SIG-M5 (cell line): ENCODE data around the gene GPR108.
"Not testable (repeated sequence)": the region's sequence is repeated elsewhere in the genome, so short reads cannot be mapped to it uniquely, and the experiment has no call there.

Source experiments
- DNase-seq: peaks from one replicate; lab custom pipeline; 2025; lab: John Stamatoyannopoulos, UW

Gene GPR108

DNA sequence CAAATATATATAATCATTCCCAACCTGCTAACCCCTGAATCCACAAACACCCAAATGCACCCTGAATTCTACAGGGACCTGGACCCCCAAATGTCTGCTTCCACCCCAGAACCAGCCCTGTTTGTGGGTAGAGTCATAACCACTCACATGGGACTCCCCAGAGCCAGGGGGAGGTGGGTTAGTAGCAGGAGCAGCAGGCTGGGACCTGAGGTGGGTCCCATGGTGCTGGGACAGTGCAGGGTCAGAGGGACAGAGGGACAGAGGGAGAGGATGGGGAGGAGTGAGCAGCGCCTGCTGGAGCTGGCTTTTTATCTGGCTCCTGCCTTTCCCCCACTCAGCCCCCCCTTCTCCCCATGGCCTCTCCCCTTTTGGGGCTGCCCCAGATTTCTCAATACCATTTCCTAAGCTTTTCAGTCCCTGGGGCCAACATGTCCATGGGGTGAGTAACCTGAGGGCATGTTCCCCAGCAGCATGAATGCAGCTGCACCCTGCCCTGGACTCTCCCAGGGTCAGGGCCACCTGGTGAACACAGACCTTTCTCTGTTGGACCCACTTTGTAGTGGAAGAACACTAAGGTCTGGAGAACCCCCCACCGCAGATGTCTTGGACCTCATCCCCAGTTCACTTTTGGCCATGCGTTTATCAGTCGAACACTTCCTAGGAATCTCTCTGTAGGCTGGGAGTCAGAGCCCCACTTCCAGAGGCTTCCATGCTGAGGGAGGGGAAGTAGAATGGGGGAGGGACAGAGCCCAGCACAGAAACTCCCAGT lies 16.8 kb downstream of the GPR108 start, which contains the start of gene C3:
C3 (minus strand) TSS at position 282 of the 769 bp plus-strand sequence; CDS start at position 221, 61 bp downstream.
- no peak for DNase-seq

GRCh38 chr19:6719992-6720368 lies 17.4 kb downstream of the GPR108 start:
- DNase-seq: no peak

- no peak for DNase-seq
These were observed 17.9 kb downstream of the GPR108 start for GRCh38 chr19:6719540-6719861.

DNA sequence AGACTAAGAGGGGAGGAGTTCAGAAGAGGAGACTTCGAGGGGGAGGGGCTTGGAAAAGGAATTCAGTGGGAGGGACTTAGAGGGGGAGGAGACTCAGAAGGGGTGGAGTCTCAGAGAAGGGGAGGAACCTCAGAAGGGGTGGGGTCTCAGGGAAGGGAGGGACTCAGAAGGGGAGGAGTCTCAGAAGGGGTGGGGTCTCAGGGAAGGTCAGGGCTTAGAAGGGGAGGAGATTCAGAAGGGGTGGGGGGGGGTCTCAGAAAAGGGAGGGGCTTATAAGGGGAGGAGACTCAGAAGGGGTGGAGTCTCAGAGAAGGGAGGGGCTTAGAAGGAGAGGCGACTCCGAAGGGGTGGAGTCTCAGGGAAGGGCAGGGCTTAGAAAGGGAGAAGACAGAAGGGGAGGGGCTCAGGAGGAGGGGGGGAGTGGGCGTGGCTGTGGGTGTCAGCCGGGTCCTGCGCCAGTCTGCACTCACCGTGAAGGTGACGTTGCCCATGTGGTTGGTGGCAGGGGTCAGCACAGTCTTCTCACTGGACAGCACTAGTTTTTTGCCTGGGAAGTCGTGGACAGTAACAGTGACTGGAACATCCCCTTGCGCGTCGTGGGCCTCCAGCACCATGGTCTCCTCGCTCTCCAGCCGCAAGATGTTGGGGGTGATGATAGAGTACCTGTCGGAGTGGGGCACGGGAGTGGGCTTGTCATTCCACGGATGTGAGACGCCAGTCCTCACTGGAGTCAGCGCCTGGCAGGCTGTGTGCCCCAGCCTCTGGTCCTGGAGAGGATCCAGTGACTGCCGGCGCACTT lies 18.4 kb downstream of the GPR108 start:
- no peak for DNase-seq

DNA sequence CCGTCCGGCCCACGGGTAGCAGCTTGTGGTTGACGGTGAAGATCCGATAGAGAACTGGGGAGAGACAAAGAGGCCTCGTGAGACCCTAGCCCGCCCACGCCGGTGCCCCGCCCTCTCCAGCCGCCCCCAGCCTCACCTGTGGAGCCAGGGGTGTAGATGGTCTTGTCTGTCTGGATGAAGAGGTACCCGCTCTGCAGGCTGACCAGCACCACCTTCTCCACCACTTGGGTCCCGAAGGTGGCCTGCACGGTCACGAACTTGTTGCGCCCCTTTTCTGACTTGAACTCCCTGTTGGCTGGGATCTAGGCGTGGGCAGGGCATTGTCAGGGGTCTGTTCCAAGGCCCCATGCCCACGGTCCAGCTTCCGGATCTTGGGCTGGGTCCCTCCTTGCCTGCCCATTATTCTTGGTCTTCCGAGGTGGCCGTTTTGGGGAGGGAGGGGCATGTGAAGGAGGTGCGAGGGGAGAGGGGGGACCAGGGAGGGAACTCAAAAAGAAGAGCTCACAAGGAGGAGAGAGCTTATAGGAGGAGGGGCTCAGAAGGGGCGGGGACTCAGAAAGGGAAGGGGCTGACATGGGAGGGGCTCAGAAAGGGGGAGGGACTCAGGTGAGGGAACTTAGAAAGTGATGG lies 19.2 kb downstream of the GPR108 start:
- DNase-seq: no peak

DNA sequence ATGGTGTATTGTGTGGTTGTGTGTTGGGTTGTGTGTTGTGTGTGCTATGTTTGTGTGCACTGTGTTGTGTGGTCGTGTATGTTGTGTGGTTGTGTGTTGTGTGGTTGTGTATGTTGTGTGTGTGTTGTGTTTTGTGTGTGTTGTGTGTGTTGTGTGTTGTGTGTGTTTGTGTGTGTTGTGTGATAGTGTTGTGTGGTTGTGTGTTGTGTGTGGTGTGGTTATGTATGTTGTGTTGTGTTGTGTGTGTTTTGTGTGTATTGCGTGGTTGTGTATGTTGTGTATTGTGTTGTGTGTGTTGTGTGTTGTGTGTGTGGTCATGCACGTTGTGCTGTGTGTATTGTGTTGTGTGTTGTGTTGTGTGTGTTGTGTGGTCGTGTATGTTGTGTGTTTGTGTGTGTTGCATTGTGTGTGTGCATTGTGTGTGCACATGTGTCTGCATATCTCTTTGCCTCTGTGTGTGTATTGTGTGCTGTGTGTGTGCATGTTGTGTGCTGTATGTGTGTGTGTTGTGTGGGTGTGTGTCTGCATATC lies 19.9 kb downstream of the GPR108 start:
- DNase-seq: no peak

- DNase-seq: no peak
These were observed 20.3 kb downstream of the GPR108 start for GRCh38 chr19:6717036-6717435.

DNA sequence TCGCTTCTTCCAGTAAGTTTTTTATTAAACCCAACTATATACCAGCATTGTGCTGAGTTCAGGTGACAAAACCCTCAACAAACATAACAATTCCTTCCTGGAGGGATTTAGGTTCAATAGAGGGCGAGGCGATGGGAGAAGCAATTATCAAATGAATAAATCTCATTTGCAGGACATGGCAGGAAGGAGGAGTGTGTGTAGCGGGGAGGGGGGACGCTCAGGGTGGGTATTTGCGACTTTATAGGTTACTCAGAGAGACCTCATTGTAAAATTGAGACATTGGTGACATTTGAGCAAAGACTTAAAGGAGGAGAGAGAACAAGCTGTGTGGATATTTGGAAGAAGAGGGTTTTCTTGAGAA lies 20.8 kb downstream of the GPR108 start:
- no peak for DNase-seq

GRCh38 chr19:6714749-6715555 lies 22.4 kb downstream of the GPR108 start:
- no peak for DNase-seq

DNA sequence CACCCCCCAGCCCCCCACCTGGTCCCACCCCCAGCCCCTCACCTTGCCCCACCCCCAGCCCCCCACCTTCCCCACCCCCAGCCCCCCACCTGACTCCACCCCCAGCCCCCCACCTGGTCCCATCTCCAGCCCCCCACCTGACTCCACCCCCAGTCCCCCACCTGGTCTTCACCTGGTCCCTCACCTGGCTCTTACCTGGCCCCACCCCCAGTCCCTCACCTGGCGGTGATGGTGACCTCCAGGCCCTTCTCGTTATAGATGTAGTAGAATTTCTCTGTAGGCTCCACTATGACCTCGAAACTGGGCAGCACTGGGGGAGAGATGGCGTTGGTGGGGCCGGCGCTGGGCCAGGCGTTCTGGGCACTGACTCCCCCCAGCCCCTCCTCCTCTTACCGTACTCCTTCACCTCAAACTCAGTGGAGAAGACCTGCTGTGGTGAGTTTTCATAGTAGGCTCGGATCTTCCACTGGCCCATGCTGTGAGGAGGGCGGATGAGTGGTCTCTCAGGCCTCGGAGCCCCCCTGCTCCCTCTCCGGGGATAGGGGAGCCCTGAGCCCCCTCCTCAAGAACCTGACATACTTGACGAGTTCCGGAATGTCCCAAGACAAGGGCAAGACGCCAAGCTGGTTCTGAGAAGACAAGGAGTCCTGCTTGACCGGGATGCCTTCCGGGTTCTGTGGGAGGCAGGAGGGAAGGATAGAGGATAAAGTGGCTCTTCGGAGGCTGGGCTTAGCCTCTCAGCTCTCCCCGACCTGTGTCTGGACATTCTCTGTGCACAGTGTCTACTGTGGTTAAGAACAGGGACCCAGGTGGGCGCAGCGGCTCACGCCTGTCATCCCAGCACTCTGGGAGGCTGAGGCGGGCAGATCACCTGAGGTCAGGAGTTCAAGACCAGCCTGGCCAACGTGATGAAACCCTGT lies 23.3 kb downstream of the GPR108 start:
- DNase-seq: no peak

- no peak for DNase-seq
These were observed 24.4 kb downstream of the GPR108 start for GRCh38 chr19:6712692-6713670.

DNA sequence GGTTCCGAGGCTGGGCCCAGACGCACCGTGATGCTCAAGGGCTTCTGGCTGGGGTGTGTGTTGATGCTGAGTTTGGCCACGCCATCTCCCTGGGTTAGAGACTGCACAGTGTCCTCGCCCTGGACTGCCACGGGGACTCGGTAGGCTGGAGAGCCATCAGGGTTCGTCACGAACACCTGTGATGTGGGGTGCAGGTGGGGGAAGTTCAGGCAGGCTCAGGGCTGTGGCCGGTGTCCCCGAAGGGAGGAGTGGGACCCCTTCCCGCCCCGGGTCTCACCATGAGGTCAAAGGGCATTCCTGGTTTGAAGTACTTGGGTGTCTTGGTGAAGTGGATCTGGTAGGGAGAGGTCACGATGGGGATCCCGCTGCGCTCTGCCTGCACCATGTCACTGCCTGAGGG lies 25.1 kb downstream of the GPR108 start:
- DNase-seq: no peak

- no peak for DNase-seq
These were observed 25.8 kb downstream of the GPR108 start for GRCh38 chr19:6711605-6712004.

DNA sequence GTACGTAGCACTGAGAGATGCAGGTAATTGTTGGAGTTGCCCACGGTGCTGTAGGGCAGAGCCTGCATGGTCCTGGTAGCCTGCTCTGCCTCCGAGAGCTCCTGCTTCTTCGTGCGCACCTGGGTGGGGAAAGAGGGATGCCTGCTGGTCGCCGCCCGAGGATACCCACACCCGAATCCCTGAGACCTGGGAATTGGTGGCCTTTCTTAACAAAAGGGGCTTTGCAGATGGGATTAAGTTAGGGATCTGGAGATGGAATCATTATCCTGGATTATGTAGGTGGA lies 26.4 kb downstream of the GPR108 start:
- DNase-seq: no peak

- no peak for DNase-seq
These were observed 26.9 kb downstream of the GPR108 start for GRCh38 chr19:6710273-6711077.

DNA sequence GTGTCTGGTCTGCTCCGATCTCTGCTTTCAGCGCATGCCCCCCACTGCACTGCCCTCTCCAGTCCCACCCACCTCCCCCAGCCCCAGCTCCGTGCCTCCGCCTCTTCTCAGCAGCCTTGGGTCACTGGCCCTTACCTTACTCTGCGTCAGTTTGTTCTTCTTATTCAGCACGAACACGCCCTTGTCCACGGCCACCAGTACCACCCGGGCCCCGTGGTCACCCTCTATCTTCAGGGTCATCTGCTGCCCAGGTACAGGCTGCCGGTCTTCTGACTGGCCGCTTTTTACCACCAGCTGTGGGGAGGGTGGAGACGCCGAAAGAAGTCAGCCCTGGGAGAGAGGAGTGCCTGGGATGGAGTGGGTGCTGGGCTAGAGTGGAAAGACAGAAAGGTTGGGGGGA lies 27.8 kb downstream of the GPR108 start:
- no peak for DNase-seq

DNA sequence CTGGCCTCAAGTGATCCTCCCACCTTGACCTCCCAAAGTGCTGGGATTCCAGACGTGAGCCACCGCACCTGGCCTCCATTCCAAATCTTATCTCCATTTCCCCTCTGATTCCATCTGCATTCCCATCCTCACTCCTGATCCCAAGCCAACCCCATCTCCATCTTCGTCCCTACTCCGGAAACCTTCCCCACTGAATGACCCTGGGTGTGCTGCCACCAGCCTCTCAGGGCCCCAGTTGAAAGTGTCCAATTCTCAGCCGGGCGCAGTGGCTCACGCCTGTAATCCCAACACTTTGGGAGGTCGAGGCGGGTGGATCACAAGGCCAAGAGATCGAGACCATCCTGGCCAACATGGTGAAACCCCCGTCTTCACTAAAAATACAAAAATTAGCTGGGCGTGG lies 28.5 kb downstream of the GPR108 start:
- not testable (repeated sequence) for DNase-seq

- DNase-seq: no peak
These were observed 29.0 kb downstream of the GPR108 start for GRCh38 chr19:6708346-6708745.

DNA sequence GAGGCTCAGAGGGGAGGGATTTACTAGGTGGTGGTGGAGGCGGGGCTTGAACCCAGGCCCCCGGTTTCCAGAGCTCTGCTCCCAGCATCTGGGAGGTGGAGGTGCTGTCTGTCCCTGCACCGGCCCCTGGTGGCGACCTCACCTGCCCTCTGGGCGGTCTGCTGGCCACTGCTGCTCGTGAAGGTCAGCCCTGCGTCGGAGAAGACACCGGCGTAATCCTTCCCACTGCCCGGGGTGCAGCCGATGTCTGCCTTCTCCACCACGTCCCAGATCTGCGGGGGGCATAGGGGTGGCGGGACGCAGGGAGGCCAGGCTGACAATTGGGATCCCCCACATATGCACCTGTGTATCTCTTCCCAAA lies 29.7 kb downstream of the GPR108 start:
- no peak for DNase-seq
